Measurements from ENCODE around the gene PLA2G4D.
A peak's percentile ranks its signal among the peaks of the same experiment; 100 is the strongest.

PLA2G4D gene

GRCh38 chr15:42070279-42070975 is 23.9 kb downstream of the PLA2G4D start:
- DNase-seq (ENCODE audit: low spot score): peak; percentile 59

- peak; percentile 62 for DNase-seq (ENCODE audit: low spot score)
These were observed 24.7 kb downstream of the PLA2G4D start for GRCh38 chr15:42069496-42070278.

DNA sequence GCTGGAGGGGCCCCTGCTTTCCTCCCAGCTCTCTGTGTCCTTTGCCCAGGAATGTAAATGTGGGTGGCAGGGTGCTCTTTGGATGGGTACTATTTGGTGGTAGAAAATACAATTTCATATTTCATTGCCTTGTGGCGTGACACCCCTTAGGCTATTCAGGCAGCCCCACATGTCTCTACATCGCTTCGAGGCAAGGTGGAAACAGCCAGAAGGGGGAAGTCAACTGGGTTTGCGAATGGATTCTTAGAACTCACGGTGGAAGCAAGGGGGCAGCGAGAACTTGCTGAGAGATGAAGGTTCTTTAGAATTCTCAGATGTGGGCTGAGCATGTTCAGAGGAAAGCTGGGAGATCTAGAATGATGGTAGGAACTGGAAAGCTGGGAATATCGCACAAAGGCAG is 25.3 kb downstream of the PLA2G4D start:
- DNase-seq (ENCODE audit: low spot score): no peak

DNA sequence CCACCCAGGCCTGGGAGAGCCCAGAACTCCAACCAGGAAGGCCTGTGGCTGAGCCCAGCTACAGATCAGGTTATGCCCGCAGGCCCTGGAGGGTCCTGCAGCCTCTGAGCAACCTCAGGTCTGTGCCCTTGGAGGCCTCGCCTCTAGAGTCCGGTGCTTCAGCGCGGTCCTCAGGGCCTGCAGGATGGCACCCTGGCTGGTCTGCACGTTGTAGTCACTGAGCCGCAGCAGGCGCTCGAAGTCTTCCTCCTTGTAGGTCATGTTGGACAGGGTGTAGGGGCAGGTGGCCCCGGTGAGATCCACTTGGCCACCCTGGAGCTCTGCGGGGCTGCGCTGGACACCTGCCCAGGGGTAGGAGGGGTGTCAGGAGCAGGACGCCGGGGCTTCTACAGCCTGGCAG is 25.8 kb downstream of the PLA2G4D start:
- peak; percentile 60 for DNase-seq (ENCODE audit: low spot score)

- no peak for DNase-seq (ENCODE audit: low spot score)
These were observed 27.5 kb downstream of the PLA2G4D start for GRCh38 chr15:42066764-42067415.

DNA sequence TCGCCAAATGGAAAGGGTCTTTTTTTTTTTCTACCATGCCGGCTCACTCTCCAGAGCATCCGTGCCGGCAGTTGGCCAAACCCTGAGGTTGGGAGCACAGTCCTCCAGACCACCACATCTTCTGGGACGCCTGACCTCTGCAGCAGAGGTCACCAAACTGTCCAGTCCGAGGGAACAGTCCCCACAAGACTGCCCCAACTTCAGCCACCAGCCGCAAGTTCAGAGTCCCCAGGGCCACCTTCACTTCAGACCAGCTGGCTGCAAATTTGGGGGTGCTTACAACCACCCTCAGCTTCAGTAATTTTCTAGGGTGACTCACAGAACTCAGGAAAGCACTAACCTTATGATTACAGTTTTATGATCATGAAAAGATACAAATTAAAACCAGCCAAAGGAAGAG is 28.9 kb downstream of the PLA2G4D start:
- DNase-seq (ENCODE audit: low spot score): peak; percentile 57

DNA sequence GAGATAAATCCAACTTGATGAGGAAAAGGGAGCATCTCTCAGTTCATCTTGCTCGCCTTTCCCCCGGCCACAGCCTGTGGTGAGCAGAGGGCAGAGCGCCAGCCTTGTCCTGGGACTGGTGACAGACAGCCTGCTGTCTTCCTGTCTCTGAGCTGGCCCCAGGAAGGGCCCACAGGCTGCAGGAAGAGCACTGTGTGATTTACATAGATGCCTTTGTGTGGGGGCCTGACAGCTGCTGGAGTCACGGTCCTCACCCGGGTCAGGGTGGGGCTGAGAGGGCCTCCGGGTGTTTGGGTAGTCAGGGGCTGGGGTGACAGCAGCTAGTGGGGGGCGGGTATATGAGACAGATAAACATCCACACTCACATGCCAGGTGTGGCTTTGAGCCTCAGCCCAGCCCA is 29.3 kb downstream of the PLA2G4D start:
- DNase-seq (ENCODE audit: low spot score): peak; percentile 65

DNA sequence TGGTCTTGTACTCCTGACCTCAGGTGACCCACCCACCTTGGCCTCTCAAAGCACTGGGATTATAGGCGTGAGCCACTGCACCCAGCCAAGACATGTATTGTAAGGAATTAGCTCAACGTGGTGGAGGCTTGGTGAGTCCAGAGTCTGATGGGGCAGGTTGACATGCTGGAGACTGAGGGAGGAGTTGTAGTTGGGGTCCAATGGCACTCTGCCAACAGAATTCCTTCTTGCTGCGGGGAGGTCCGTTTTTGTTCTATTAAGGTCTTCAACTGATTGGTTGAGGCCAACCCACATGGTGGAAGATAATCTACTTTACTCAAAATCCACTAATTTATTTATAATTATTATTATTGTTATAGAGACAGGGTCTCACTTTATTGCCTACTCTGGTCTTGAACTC is 30.1 kb downstream of the PLA2G4D start:
- no peak for DNase-seq (ENCODE audit: low spot score)

DNA sequence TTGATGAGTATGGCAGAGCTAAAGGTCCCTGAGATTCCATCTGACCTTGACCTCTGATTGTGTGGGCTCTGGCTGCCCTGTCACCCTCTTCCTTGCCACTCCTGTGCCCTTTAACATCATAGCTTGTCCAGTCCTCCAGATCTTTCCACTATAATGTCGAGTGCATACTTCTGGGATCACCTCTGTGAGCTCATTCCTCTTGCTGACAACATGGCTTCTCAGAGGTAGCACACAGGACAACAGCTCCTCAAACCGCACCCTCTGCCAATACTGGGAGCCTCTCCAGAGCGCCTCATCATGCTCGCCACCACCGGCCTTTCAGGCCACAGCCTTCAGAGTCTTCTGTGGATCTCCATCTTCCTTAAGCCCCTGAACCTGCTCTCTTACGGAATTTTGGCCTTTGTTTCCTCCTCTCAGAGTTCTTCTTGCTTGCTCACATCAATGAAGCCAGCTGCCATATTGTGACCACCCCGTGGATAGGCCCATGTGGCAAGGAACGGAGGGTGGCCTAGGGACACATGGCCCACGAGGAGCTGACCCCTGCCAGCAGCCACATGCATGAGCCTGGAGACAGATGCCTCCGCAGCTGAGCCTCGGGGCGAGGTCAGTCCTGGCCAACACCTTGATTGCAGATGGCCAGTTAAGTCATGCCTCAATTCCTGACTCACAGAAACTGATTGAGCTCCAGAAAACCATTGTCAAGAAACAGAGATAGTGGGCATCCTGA is 31.1 kb downstream of the PLA2G4D start:
- DNase-seq (ENCODE audit: low spot score): peak; percentile 50

DNA sequence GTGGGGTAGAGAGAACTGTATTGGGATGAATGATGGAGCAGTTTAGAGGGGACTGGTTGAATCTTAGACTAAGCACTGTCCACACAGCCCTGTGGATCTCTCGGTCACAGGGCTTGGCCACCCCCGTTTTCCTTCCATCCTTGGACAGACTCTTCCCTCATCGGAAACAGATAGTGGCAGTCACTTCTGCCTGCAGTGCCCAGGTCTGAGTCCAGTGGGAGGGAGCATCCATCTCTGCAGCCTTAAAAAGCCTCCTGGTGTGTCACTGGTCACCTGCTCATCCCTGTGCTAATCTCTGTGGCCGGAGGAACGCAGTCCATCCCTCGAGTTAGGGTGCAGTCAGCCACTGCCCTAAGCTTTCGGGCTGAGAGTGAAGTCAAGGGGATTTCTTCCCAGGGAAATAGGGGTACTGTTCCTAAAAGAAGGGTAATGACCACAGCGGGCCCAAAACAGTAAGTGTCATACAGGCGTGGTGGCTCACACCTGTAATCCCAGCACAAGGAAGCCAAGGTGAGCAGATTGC is 32.0 kb downstream of the PLA2G4D start:
- DNase-seq (ENCODE audit: low spot score): no peak

DNA sequence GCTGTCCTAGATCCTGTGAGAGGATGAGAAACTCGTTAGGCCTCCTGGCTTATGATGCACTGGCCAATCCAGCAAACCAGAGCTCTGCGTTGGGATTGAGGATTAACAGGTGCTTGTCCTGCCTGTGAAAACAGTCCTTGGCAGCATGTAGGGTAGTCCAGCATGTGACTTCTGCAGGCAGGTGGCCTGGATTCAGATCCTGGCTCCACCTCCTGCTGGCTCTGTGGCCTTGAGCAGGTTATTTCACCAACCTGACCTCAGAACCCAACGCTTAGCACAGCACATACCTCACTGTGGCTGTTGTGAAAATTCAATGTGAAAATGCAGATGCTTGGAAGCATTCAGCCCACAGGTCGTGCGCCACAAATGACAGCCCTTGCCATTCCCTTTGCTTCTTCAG is 33.6 kb downstream of the PLA2G4D start:
- DNase-seq (ENCODE audit: low spot score): no peak

DNA sequence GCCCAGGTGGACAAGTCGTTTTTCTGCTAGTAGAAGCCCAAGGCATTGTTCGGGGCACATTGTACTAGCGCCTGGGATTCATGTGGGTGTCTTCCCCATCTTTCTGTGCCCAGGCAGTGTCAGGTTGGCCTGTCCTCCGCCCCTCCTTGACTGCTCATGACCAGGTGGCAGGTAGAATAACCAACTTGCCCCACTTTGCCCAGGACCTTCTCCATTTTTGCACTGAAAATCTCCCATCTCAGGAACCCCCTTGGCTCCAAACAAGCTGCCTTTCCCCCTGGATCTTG is 33.9 kb downstream of the PLA2G4D start:
- no peak for DNase-seq (ENCODE audit: low spot score)

GRCh38 chr15:42059661-42060476 is 34.5 kb downstream of the PLA2G4D start:
- DNase-seq (ENCODE audit: low spot score): peak; percentile 65

- DNase-seq (ENCODE audit: low spot score): no peak
These were observed 35.6 kb downstream of the PLA2G4D start for GRCh38 chr15:42058791-42059190.

DNA sequence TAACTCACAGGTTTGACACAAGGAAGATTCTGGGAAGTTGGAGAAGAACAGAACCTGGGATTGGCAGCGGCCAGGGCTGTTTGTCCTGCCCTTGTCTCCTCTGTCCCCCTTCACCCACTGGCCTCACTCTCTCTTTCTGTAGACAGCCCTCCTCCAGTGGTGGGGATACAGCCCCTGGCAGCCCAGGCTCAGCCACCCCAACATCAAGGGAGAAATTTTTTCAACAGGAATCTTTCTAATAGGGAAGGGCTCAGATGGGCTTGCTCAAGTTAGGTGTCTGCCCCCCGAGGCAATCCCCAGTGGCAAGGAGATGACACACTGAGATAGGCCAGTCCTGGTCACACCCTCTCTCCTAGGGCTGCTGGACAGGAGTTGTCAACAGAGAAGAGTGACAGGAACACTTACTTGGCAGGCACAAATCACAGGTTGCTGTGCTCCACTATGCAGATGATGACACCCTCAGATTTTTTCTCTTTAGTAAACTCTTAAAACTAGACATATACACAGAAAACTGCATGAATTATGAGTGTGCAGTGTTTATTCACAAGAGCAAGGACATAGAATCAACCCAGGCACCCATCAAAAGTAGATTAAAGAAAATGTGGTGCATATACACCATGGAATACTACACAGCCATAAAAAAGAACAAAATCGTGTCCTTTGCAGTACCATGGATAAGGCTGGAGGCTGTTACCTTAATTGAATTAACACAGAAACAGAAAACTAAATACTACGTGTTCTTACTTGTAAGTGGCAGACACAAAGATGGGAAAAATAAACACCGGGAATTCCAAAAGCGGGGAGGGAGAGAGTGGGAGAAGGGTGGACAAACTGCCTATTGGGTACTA is 36.3 kb downstream of the PLA2G4D start:
- no peak for DNase-seq (ENCODE audit: low spot score)

- DNase-seq (ENCODE audit: low spot score): peak; percentile 76
These were observed 37.2 kb downstream of the PLA2G4D start for GRCh38 chr15:42056934-42057798.

- no peak for DNase-seq (ENCODE audit: low spot score)
These were observed 40.4 kb downstream of the PLA2G4D start for GRCh38 chr15:42053914-42054313.

DNA sequence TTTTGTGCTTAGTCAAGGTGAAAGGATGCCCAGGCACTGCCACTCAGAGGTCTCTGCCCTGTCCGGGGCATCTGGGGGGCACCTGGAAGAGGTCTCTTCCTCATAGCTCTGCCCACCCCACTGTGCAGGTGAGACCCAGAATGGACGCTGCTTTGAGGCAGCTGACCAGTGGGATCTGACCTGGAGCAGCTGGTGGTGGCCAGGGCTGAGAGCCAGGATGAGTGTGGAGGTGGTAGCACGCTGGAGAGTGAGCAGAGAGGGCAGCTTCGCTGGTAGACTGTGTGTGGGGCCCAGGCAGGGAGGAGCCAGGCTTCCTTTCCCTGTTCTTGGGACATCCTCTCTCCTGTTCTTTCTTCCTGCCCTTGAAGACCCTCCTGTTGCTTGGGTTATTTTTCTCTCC is 41.4 kb downstream of the PLA2G4D start:
- peak; percentile 57 for DNase-seq (ENCODE audit: low spot score)

DNA sequence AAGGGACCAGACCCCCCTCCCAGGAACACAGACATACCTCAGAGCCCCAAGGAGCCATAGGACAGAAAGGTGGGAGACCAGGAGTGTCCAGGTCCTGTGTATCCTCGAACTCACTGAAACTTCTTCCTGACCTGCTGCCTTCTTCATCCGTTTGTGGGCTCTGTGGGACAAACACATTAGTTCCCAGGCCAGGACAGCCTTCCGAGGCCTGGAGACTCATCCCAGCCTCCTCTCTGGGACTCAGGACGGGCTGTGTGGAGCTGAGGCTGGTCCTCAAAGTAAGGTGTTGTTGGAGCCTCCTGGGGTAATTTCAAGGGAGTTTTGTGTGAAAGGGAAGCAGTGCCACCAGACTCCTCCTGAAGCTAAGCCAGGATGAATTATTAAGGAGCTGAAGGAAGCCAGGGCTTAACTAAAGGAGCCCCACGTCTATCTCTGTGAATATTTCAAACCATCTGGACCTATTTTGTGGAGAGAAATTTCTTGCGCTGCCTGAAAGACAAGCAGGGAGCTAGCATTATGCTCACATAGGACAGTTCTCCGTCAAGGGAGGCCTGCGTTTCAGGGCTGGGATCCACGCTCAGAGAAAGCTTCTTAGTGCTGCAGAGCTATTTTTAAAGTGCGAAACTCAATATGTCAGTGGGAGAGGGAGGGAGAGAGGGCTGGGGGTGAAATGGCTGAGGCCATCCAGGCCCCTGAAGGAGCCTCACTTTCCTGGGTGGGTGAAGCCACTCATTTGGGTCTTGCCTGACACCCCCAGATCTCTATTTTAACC is 43.7 kb downstream of the PLA2G4D start:
- peak; percentile 59 for DNase-seq (ENCODE audit: low spot score)

Data from left forelimb (tissue), 1 donor.